Bronchial epithelial cell (primary cell): ENCODE results near the gene TOGARAM2. TPM values are rescaled to one million over a fixed set of nuclear protein-coding genes. Genes with fewer than 3 reads are reported as not detected.

Source experiments
- DNase-seq: peaks from one replicate; pipeline ENCODE4 v3.0.0-alpha.2; 2010; ENCODE audit warnings: low read depth
- FAIRE-seq: peaks from 2 replicates; lab custom pipeline; 2011; peaks lifted over from hg19 to GRCh38; lab: Jason Lieb, UNC
- H3K27me3 ChIP-seq: 2 replicates; pipeline ENCODE4 v1.5.1; 2011; ENCODE audit warnings: low read length; ENCODE audit not compliant: control insufficient read depth, insufficient read depth
- H3K36me3 ChIP-seq: 2 replicates; pipeline ENCODE4 v1.5.1; 2011; ENCODE audit warnings: low read length; ENCODE audit not compliant: control insufficient read depth, insufficient read depth
- H3K4me3 ChIP-seq: 2 replicates; pipeline ENCODE4 v1.5.1; 2011; ENCODE audit warnings: mild to moderate bottlenecking, low read depth, low read length, control low read depth
- total RNA-seq: library from RNA; depleted of rRNA; stranded (reverse); fragments of >200 nt; gene quantifications from 2 replicates; pipeline ENCODE4 v1.2.1, GENCODE V29; 2014
- TF ChIP-seq, protein P1 (sequence below): IDR thresholded peaks from 2 replicates; pipeline ENCODE4 v1.5.1; 2011; ENCODE audit warnings: mild to moderate bottlenecking, moderate library complexity, low read length, control low read depth, inconsistent platforms; ENCODE audit not compliant: insufficient read depth, severe bottlenecking

The TOGARAM2 gene
- total RNA-seq, 1 donor from 2014 or later: not detected

- Histone ChIP-seq H3K36me3 (no peaks in the 10 kb centered on the region), H3K27me3 (no peaks in the 10 kb centered on the region), H3K4me3 (no peak overlapping the region)
- DNase-seq (peak; percentile 93), FAIRE-seq (peak; percentile 90)
- TF ChIP-seq, protein P1, sequence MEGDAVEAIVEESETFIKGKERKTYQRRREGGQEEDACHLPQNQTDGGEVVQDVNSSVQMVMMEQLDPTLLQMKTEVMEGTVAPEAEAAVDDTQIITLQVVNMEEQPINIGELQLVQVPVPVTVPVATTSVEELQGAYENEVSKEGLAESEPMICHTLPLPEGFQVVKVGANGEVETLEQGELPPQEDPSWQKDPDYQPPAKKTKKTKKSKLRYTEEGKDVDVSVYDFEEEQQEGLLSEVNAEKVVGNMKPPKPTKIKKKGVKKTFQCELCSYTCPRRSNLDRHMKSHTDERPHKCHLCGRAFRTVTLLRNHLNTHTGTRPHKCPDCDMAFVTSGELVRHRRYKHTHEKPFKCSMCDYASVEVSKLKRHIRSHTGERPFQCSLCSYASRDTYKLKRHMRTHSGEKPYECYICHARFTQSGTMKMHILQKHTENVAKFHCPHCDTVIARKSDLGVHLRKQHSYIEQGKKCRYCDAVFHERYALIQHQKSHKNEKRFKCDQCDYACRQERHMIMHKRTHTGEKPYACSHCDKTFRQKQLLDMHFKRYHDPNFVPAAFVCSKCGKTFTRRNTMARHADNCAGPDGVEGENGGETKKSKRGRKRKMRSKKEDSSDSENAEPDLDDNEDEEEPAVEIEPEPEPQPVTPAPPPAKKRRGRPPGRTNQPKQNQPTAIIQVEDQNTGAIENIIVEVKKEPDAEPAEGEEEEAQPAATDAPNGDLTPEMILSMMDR: no peak
Observed at GRCh38 chr2:29068513-29068912, 87.4 kb downstream of the TOGARAM2 start.

DNA sequence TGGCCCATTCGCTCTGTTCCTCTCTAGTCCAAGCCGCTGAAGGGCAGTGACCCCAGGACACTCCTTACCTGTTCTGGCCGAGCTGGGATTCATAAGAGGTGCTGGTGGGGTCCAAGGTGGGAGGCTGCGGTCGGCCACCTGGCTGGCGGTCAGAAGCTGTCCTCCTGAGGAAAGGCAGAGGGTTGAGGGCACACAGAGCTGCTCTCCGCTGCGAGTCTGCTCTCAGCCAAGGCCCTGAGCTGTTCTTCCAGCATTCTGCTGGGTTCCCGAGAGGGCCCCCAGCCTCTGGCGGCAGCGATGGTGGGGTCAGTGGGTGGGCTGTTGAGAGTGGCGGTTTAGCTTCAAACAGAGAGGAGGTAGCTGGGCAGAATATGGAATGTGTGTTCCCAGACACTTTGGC lies 89.4 kb downstream of the TOGARAM2 start:
- DNase-seq (no peak), FAIRE-seq (no peak)
- TF ChIP-seq, protein P1: no peak
- H3K36me3 ChIP-seq: no peaks in the 10 kb centered on the region
- H3K27me3 ChIP-seq: no peaks in the 10 kb centered on the region
- H3K4me3 ChIP-seq: no peak overlapping the region

DNA sequence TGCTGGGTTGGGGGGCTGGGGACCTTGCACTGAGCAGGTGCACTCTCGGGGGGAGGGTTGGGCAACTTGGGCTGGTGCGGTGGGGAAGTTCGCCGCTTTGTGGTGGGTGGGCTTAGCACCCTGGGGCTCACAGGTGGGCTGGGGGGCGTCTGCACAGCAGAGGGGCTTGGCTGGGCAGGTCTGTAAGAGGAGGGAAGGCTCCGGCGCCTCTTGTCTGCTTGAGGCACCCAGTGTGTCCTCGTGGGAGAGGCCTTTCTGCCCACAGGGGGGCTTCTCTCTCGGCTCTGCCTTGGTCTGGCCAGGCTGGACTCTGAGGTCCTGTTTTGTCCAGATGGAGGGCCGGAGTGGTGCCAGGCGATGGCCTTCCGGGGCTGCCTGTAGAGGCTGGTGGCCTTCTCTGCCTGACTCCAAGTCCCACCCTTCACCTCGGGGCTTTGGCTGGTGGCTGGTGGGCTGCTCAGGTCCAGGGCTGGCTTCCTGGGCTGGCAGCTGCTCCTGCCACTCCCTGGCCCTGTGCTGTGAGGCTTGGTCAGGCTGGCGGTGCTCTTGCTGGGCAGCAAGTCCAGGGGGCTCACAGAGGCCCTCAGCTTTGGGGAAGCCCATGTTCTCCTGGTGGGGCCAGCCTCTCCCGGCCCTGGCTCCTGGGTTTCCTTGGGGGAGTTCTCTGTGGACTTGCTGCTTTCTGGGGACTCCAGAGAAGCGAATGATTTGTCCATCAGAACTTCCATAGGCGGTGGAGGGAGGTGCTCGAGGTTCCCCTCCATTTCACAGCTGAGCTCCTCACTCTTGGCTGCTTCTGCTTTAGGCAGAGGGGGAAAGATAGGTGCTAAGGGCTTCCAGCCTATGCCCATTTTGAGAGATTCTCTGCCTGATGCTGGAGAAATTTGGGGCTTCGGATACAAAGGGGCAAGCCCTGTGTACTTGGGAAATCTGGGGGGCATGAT lies 90.2 kb downstream of the TOGARAM2 start:
- FAIRE-seq: no peak

GRCh38 chr2:29072251-29072650 lies 91.2 kb downstream of the TOGARAM2 start:
- FAIRE-seq (no peak), DNase-seq (no peak)
- no peaks in the 10 kb centered on the region for H3K36me3 ChIP-seq
- TF ChIP-seq, protein P1: no peak
- no peak overlapping the region for H3K4me3 ChIP-seq
- no peaks in the 10 kb centered on the region for H3K27me3 ChIP-seq

More for the DNA sequence above, 90.2 kb downstream of the TOGARAM2 start:
- no peaks in the 10 kb centered on the region for H3K36me3 ChIP-seq
- no peak for DNase-seq
- H3K27me3 ChIP-seq: no peaks in the 10 kb centered on the region
- H3K4me3 ChIP-seq: no peak overlapping the region
- TF ChIP-seq, protein P1: no peak

- Histone ChIP-seq H3K36me3 (no peaks in the 10 kb centered on the region), H3K4me3 (no peak overlapping the region), H3K27me3 (no peaks in the 10 kb centered on the region)
- FAIRE-seq (no peak), DNase-seq (no peak)
- TF ChIP-seq, protein P1: no peak
Observed at GRCh38 chr2:29072971-29073725, 92.0 kb downstream of the TOGARAM2 start.
